M059J (cell line): ENCODE measurements around the gene PLOD2. TPM values are rescaled to one million over a fixed set of nuclear protein-coding genes. Genes with fewer than 3 reads are reported as not detected.
"Not testable (repeated sequence)": the region's sequence is repeated elsewhere in the genome, so short reads cannot be mapped to it uniquely, and the experiment has no call there.

ENCODE experiments used
- DNase-seq: peaks from one replicate; pipeline ENCODE4 v3.0.0-alpha.2; 2012; ENCODE audit warnings: low read depth
- total RNA-seq: library from RNA; depleted of rRNA; stranded (reverse); fragments of >200 nt; shearing (Covaris generic); gene quantifications from 2 replicates; pipeline ENCODE4 v1.2.3, GENCODE V29; 2014

PLOD2 gene
- total RNA-seq, 1 experiment from 2014 or later: 344 TPM

- no peak for DNase-seq
These were observed 22.1 kb downstream of the PLOD2 start for GRCh38 chr3:146138902-146139301.

- no peak for DNase-seq
These were observed 24.3 kb downstream of the PLOD2 start for GRCh38 chr3:146136647-146137046.

GRCh38 chr3:146134348-146135117 is 26.5 kb downstream of the PLOD2 start:
- DNase-seq: peak; percentile 51

- DNase-seq: peak; percentile 47
These were observed 27.5 kb downstream of the PLOD2 start for GRCh38 chr3:146133441-146133840.

GRCh38 chr3:146131616-146132410 is 29.2 kb downstream of the PLOD2 start:
- peak; percentile 97 for DNase-seq

GRCh38 chr3:146130881-146131371 is 30.1 kb downstream of the PLOD2 start:
- DNase-seq: no peak

- no peak for DNase-seq
These were observed 31.2 kb downstream of the PLOD2 start for GRCh38 chr3:146129750-146130149.

- DNase-seq: no peak
These were observed 32.0 kb downstream of the PLOD2 start for GRCh38 chr3:146128939-146129338.

- no peak for DNase-seq
These were observed 32.8 kb downstream of the PLOD2 start for GRCh38 chr3:146128179-146128578.

GRCh38 chr3:146125951-146126350 is 35.0 kb downstream of the PLOD2 start:
- peak; percentile 91 for DNase-seq

GRCh38 chr3:146124126-146124801 is 36.7 kb downstream of the PLOD2 start:
- DNase-seq: no peak

- peak; percentile 93 for DNase-seq
These were observed 43.3 kb downstream of the PLOD2 start for GRCh38 chr3:146117406-146118285.

GRCh38 chr3:146115619-146116018 is 45.4 kb downstream of the PLOD2 start:
- peak; percentile 40 for DNase-seq

- DNase-seq: not testable (repeated sequence)
These were observed 47.2 kb downstream of the PLOD2 start for GRCh38 chr3:146113804-146114203.

- DNase-seq: no peak
These were observed 49.6 kb downstream of the PLOD2 start for GRCh38 chr3:146111337-146111736.

GRCh38 chr3:146110161-146110560 is 50.8 kb downstream of the PLOD2 start:
- DNase-seq: no peak

GRCh38 chr3:146106986-146107385 is 54.0 kb downstream of the PLOD2 start:
- no peak for DNase-seq

GRCh38 chr3:146104068-146104467 is 56.9 kb downstream of the PLOD2 start:
- DNase-seq: no peak

- DNase-seq: no peak
These were observed 58.1 kb downstream of the PLOD2 start for GRCh38 chr3:146102885-146103284.

GRCh38 chr3:146101538-146101937 is 59.4 kb downstream of the PLOD2 start:
- DNase-seq: no peak

GRCh38 chr3:146100825-146101444 is 60.0 kb downstream of the PLOD2 start:
- no peak for DNase-seq
